Measurements from ENCODE around the gene NTF3.
A peak's percentile ranks its signal among the peaks of the same experiment; 100 is the strongest.

Gene NTF3

DNA sequence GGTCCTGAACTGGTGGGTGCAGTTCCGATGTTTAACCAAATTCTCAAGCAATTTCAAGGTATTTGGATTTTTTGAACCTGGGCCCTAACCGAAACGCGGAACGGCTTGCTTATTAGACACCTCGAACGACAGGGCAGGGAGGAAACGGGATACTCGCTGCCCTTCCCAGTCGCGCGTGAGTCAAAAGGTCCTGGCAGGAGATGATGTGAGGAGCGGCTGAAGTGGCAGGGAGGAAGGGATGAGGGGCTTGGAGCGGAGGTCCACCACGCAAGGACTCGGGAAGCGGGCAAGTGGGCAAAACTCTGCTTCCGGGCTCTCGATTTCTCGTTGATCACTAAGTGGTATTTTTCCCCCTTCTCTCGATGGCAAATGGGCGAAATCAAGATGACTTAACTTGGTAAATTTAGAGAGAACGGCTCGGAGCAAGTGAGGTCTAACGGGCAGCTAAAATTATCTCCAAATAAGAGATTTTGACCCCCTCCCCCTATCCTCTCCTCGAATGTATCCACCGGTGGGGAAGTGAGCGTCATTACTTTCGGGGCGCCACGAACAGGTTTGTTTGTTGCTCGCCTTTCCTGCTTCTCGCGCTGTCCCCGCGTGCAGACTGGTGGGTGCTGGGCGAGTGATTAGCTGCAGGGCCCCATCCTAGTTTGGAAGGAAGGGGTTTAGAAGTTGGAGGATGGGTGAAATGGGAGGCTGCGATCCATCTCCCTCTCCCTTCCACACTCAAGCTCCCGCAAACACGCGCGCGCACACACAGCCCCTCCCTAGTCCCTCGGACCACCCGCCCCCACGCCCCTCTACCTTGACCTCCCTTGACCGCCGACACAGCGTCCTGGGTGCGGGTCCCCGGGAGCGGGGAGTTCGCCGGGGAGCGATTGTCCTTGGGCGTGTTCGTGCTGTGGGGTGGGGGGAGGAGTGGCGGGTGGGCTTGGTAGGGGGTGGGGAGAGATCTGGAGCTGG lies 986 bp upstream of the NTF3 start:
- DNase-seq (ENCODE audit: low read depth): no peak

DNA sequence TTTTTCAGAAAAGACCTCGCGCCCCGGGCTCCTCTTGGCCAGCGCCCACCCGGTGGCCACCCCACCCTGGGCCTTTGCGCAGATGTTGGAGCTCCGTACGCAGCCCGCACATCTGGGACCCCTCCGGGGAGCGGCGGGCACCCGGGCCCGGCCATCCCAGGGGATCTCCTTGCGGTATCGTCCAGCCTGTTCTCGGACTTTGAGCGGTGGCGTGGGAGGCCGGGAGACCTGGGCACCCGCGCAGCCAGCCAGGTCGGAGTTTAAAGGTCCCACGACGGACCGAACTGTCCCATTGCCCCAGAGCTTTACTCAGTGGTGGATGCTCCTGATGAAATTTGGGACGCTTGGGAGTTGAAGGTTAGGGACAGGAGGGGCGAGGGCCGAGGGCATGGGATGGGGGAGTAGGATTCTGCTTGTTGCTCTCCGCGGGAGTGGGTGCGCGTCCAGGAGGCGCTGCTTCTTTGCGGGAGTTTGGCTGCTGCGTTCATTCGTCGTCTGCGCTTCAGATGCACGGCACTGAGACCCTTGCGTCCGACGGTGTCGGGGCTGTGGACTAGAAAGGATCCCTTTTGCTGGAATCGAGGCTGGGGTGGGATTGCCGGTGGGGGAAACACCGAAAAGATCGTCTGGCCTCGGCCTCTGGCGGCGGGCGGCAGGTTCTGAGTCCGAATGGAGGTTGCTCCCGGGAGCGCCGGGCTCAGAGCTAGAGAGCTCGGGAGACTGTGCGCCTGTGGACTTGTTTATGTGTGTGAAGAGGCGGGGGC lies 1.4 kb downstream of the NTF3 start:
- no peak for DNase-seq (ENCODE audit: low read depth)

GRCh38 chr12:5433845-5434646 lies 2.1 kb downstream of the NTF3 start:
- DNase-seq (ENCODE audit: low read depth): no peak

DNA sequence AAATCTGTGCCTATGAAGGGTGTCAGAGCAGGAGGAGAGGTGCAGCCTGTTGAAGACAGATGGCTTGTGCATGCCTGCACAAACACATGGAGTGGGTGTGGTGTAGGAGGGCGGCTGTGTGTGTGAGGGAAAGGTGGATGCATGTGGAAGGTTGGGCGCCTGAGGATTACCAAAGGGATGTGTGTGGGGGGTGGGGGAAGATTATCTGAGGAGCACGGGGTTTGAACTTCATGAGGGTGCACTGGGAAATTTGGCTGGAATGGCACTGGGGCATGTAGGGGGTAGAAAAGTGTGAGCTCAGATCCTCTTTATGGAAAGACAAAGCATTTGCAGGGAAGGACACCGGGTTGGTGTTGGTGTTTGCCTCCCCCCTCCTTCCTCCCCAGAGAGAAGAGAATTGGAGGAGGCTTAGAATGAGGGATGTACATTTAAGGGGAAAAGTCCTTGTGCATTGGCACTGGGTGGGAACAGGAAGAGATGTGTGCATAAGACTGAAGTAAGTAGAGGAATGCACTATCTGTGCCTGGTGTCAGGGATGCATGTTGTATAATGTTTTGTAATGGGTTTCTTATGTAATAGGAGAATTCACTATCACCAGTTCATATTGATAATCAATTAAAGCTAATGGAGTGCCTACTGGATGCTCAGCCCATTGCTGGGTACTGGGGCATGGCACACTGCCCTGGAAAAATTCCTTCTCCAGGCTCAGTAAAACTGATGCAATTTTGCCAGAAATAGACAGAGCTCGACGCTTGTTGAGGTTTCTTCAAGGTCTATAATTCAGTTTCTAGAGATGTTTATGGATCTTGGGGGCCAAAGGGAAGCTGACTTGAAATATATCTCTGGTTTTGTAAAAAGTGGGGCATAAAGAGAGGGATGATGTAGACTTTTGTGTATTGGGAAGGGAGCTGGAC lies 3.0 kb downstream of the NTF3 start:
- DNase-seq (ENCODE audit: low read depth): no peak

GRCh38 chr12:5437182-5437583 lies 5.3 kb downstream of the NTF3 start:
- no peak for DNase-seq (ENCODE audit: low read depth)

DNA sequence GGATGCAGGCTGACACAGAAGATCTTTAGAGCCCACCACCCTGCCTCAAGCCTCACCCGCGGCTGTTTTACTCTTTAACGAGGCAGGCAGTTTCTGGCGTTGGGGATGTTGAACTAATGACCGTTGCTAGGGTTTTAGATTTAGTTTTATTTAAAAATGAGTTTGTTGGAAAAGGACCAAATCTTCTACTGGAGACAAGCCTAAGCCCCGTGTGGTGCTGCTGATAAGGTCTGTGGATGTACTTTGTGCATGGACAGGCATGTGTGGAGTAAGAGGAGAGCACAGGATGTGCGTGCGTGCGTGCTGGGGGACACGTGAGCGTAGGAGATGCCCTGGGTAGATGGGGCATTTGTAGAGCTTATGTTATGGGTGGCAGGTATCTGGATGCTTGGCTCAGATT lies 5.7 kb downstream of the NTF3 start:
- DNase-seq (ENCODE audit: low read depth): no peak

- DNase-seq (ENCODE audit: low read depth): no peak
These were observed 6.8 kb downstream of the NTF3 start for GRCh38 chr12:5438671-5439200.

DNA sequence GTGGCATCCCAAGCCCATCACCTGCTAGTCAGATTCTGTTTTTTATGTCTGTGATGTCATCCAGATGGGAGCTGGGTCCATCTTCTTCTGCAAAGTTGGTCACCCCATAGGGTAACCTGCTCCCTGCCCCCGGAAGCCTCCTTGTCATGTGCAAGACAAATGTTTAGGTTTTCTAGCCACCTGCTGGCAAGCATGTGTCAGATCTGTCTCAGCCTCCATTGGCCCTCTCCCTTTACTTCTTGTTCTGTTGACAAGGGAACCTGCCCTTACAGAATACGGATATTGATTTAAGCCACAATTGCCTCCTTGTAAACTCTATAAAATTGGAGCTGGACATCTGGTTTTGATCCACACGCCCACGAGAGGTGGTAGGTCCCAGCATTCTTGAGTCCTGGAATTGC lies 7.5 kb downstream of the NTF3 start:
- DNase-seq (ENCODE audit: low read depth): no peak

DNA sequence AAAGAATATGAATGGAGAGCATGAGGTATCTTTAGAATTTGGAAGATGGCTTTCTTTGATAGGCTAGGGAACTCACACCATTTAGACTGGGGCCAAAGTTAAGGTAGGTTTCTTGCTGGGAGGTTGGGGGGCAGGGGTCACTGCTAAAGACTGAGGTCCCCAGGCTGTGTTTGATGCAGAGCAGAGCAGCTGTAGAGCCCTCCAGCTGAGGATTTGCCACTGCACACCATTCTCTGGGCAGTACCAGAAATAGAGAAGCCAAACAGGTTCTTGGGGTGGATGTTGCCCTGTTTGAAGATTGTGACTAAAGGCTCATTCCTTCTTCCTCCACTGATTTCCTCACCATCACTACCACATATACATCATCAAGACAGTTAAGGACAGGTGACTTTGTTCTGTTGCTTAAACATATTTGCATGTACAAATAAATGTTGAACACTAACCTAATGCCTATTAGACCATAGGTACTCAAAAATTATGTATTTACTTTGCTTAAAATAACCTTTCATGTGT lies 7.9 kb downstream of the NTF3 start:
- DNase-seq (ENCODE audit: low read depth): no peak

DNA sequence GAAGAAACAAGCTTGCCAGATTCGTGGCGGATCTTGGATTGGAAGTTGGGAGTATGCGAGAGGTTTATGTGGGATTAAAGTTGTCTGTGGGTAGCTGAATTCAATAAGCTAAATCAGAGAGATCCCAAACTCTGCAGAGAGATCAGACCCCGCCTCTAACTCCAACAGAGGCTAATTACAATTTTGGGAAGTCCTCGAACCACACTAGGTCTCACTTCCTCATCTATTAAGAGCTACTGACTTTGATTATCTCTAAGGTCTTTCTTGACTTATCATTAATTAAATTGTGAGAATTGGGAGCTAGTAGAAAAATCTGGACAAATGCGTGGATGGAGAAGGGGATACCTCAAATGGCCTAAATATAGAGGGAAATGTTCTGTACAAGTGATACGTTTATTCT lies 9.1 kb downstream of the NTF3 start:
- no peak for DNase-seq (ENCODE audit: low read depth)

GRCh38 chr12:5441497-5442236 lies 9.8 kb downstream of the NTF3 start:
- no peak for DNase-seq (ENCODE audit: low read depth)

- DNase-seq (ENCODE audit: low read depth): peak; percentile 12
These were observed 10.5 kb downstream of the NTF3 start for GRCh38 chr12:5442251-5443006.

- DNase-seq (ENCODE audit: low read depth): no peak
These were observed 12.6 kb downstream of the NTF3 start for GRCh38 chr12:5444520-5444919.

DNA sequence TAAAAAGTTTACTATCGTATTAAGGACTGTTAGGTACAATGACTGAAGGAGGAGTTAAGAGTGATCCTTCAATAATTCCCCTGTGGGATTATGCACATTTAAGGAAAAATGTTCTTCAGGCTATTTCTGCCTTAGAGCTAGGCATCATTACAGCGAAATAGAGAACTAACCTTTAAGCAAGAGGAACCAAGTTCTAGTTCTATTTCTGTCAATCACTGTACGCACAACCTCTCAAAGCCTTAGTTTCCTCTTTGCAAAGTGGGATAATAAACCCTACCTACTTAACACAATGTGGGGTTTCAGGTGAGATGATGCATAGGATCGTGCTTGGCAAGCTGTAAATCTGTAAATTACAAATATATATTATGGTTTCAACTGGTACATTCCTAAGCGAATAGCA lies 15.4 kb downstream of the NTF3 start:
- DNase-seq (ENCODE audit: low read depth): no peak

DNA sequence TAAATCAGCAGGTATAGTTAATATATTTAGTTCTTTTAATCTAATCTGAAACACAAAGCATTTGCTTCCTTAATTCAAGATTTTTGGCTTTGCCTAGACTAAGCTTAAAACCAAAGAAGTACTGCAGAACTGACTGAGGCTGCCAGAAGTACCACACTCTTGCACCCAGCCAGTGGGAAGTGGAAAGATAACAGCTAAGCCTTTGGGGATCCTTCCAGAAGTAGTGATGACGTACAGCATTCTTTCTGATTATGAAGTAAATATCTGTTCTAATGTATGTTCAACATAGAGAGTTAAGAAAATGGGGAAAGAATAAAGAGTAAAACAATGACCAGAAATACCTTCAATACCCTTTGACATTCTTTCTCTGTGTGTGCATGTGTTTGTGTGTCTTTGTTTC lies 19.3 kb downstream of the NTF3 start:
- no peak for DNase-seq (ENCODE audit: low read depth)

GRCh38 chr12:5452569-5452968 lies 20.7 kb downstream of the NTF3 start:
- DNase-seq (ENCODE audit: low read depth): no peak

- no peak for DNase-seq (ENCODE audit: low read depth)
These were observed 21.6 kb downstream of the NTF3 start for GRCh38 chr12:5453466-5453865.

- no peak for DNase-seq (ENCODE audit: low read depth)
These were observed 23.1 kb downstream of the NTF3 start for GRCh38 chr12:5455045-5455444.

GRCh38 chr12:5456030-5456429 lies 24.1 kb downstream of the NTF3 start:
- DNase-seq (ENCODE audit: low read depth): no peak

Data from fibroblast of the conjunctiva (primary cell).